ENCODE data around the gene GLB1L3.

DNA sequence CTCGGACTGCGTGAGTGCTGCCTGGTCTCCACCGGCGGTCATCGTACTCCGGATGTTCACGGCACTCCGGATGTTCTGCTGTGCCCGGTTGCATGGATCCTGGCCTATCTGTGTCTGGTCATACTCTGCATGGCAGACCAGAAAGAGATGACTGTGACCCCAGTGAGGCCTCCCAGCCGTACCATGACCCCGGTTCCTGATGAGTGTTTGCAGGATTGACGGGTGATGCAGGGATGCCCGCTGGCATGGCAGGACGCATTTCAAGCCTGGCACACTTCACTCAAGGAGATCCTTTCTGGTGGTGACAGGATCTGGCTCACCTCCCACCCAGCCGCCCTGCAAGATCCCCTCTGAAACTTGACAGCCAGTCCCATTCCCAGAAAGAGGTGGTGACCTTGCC, 61.9 kb downstream of the GLB1L3 start:
- TF ChIP-seq GATA2 (IDR thresholded peaks at IDR 0.05; ENCODE audit: low read depth, low read length) (no peak), GATA3 (IDR thresholded peaks at IDR 0.05; ENCODE audit: low read depth, low read length) (no peak)
